ENCODE measurements around the gene ATG13.

Gene ATG13

GRCh38 chr11:46674463-46675287, 57.3 kb downstream of the ATG13 start:
- no peak for TF ChIP-seq CTCF (conservative IDR thresholded peaks at IDR 0.05; ENCODE audit: low read depth, low read length)
- DNase-seq (ENCODE audit: low read depth): peak; percentile 79
- H3K4me3 ChIP-seq (ENCODE audit: low read depth, low read length): no peak overlapping the region

GRCh38 chr11:46675288-46675851, 58.0 kb downstream of the ATG13 start:
- peak; percentile 64 for DNase-seq (ENCODE audit: low read depth)
- H3K4me3 ChIP-seq (ENCODE audit: low read depth, low read length): no peak overlapping the region
- no peak for TF ChIP-seq CTCF (conservative IDR thresholded peaks at IDR 0.05; ENCODE audit: low read depth, low read length)

GRCh38 chr11:46675949-46676348, 58.6 kb downstream of the ATG13 start:
- no peak for TF ChIP-seq CTCF (conservative IDR thresholded peaks at IDR 0.05; ENCODE audit: low read depth, low read length)
- no peak for DNase-seq (ENCODE audit: low read depth)

GRCh38 chr11:46676436-46677158, 59.2 kb downstream of the ATG13 start:
- TF ChIP-seq CTCF (conservative IDR thresholded peaks at IDR 0.05; ENCODE audit: low read depth, low read length): no peak
- H3K4me3 ChIP-seq (ENCODE audit: low read depth, low read length): no peak overlapping the region
- DNase-seq (ENCODE audit: low read depth): no peak

More at GRCh38 chr11:46675949-46676348, 58.6 kb downstream of the ATG13 start:
- no peak overlapping the region for H3K4me3 ChIP-seq (ENCODE audit: low read depth, low read length)

GRCh38 chr11:46677169-46677568, 59.8 kb downstream of the ATG13 start:
- no peak for DNase-seq (ENCODE audit: low read depth)
- no peak overlapping the region for H3K4me3 ChIP-seq (ENCODE audit: low read depth, low read length)
- no peak for TF ChIP-seq CTCF (conservative IDR thresholded peaks at IDR 0.05; ENCODE audit: low read depth, low read length)

GRCh38 chr11:46677991-46678740, 60.8 kb downstream of the ATG13 start:
- peak; percentile 48 for DNase-seq (ENCODE audit: low read depth)
- no peak for TF ChIP-seq CTCF (conservative IDR thresholded peaks at IDR 0.05; ENCODE audit: low read depth, low read length)
- H3K4me3 ChIP-seq (ENCODE audit: low read depth, low read length): no peak overlapping the region

Measured in choroid plexus epithelial cell (primary cell).